GM18870 (cell line): ENCODE results near the gene SLC7A9.

Experiments used
- ATAC-seq: cut with Tn5 transposase; IDR thresholded peaks from one replicate; pipeline ENCODE4 v1.9.1; 2021; ENCODE audit warnings: moderate library complexity; ENCODE audit not compliant: unreplicated experiment

Gene SLC7A9

GRCh38 chr19:32869369-32869965, at the start of gene SLC7A9:
Gene SLC7A9, minus strand, starts transcription at chr19:32869767. Its CDS starts 1,233 bp downstream, at chr19:32868534.
- no peak for ATAC-seq

GRCh38 chr19:32919365-32919764, 49.8 kb upstream of the SLC7A9 start:
- no peak for ATAC-seq

GRCh38 chr19:32917616-32917996, 48.0 kb upstream of the SLC7A9 start:
- ATAC-seq, result no peak

GRCh38 chr19:32916969-32917615, 47.5 kb upstream of the SLC7A9 start:
- ATAC-seq, result no peak

GRCh38 chr19:32914879-32915660, 45.5 kb upstream of the SLC7A9 start:
- no peak for ATAC-seq

GRCh38 chr19:32911467-32911866, 41.9 kb upstream of the SLC7A9 start:
- no peak for ATAC-seq

GRCh38 chr19:32910874-32911273, 41.3 kb upstream of the SLC7A9 start:
- no peak for ATAC-seq

- ATAC-seq, result no peak
Measured at GRCh38 chr19:32910094-32910493, 40.5 kb upstream of the SLC7A9 start.

- ATAC-seq, result no peak
Measured at GRCh38 chr19:32909257-32909656, 39.7 kb upstream of the SLC7A9 start.

- no peak for ATAC-seq
Measured at GRCh38 chr19:32908641-32909190, 39.1 kb upstream of the SLC7A9 start.

GRCh38 chr19:32902448-32902847, 32.9 kb upstream of the SLC7A9 start:
- no peak for ATAC-seq

- ATAC-seq, result no peak
Measured at GRCh38 chr19:32901504-32902161, 32.1 kb upstream of the SLC7A9 start.

GRCh38 chr19:32896516-32897214, 27.1 kb upstream of the SLC7A9 start:
- no peak for ATAC-seq

GRCh38 chr19:32895384-32895783, 25.8 kb upstream of the SLC7A9 start:
- peak; percentile 76 for ATAC-seq

- ATAC-seq, result no peak
Measured at GRCh38 chr19:32891609-32892008, 22.0 kb upstream of the SLC7A9 start.

GRCh38 chr19:32890841-32891240, 21.3 kb upstream of the SLC7A9 start:
- ATAC-seq, result no peak

GRCh38 chr19:32890326-32890725, 20.8 kb upstream of the SLC7A9 start:
- ATAC-seq, result no peak

GRCh38 chr19:32889137-32889934, 19.8 kb upstream of the SLC7A9 start:
- no peak for ATAC-seq

GRCh38 chr19:32887572-32888215, 18.1 kb upstream of the SLC7A9 start:
- ATAC-seq, result no peak
